HL-60/S4 treated with retinoic acid at 250 ng/mL for 4 days and 3 days (cell line): Measurements from ENCODE around the gene PSMB4.
"Not testable (repeated sequence)": the region's sequence is repeated elsewhere in the genome, so short reads cannot be mapped to it uniquely, and the experiment has no call there.

ENCODE experiments used
- in situ Hi-C: fragments of 300-500 bp; cut with MboI; formaldehyde crosslinking; loops from 2 replicates; pipeline ENCODE4 v1.7.0; 2022; ENCODE audit warnings: low sequenced_read_pairs

PSMB4 gene

DNA sequence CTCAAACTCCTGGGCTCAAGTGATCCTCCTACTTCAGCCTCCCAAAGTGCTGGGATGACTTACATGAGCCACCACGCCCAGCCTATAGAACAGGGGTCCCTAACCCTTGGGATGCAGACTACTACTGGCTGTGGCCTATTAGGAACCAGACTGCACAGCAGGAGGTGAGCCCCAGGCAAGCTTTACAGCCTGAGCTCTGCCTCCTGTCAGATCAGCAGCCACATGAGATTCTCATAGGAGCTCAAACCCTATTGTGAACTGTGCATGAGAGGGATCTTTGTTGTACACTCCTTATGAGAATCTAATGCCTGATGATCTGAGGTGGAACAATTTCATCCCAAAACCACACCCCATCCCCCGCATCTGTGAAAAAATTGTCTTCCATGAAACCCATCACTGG is 13.4 kb upstream of the PSMB4 start:
- in situ Hi-C loops, result no loop called here

DNA sequence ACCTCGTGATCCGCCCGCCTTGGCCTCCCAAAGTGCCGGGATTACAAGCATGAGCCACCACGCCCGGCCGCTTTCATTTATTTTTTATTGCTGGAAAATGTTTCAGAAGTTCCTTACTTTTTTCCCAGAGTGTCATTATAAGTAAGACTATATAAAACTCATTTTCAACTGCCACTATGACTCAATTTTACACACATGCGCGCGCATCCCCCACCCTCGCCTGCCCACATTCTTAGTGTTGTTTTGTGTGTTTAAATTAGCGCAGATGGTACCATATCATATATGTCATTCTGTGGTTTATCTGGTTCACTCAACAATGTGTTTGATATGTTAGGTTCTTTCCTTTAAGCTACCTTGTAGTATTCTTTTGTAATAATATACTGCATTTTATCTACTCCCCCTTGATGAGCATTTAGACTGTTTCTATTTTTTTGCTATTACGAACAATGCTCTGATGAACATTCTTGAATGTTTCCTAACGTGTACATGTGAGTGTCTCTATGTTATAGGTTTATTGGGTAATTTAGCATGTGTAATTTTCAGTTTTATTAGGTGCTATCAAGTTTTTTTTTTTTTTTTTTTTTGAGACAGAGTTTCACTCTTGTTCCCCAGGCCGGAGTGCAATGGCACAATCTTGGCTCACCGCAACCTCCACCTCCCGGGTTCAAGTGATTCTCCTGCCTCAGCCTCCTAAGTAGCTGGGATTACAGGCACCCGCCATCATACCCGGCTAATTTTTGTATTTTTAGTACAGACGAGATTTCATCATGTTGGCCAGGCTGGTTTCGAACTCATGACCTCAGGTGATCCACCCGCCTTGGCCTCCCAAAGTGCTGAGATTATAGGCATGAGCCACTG is 8.9 kb upstream of the PSMB4 start:
- in situ Hi-C loops, result not testable (repeated sequence)

DNA sequence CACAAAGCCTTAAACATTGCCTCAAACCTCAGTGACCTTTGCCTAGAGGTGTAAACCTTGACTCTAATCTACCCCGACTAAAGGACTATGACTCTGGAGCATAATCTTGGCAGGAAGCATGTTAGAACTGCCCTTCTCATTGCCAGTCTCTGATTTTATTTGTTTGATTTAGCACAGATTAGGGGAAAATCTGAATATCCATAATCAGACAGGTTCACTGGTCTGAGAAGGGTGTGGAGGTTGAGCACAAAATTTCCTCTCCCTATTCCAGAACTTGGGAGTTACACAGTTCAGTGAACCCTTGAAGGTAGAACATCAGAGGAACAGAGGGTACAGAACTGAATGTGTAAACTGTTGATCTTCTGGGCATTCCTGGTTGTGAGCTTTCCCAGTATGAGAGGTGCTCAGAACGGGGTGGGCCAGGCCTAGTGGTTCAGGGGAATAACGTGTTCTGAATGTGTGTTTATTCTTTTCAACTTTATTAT is 8.3 kb upstream of the PSMB4 start:
- in situ Hi-C loops, result no loop called here

DNA sequence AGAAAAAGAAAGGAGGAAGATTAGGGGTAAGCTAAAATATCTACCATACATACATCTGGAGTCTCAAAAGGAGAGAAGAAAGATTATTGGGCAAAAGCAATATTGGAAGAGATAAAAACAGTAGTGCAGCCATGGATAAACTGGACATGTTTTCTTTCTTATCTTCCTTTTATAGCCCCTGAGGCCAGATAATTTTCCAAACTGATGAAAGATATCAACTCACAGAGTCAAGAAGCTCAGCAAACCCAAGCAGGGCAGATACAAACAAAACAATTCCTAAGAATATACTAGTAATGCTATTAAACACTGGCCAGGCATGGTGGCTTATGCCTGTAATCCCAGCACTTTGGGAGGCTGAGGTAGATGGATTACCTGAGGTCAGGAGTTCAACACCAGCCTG is 5.8 kb upstream of the PSMB4 start:
- in situ Hi-C loops, result no loop called here

DNA sequence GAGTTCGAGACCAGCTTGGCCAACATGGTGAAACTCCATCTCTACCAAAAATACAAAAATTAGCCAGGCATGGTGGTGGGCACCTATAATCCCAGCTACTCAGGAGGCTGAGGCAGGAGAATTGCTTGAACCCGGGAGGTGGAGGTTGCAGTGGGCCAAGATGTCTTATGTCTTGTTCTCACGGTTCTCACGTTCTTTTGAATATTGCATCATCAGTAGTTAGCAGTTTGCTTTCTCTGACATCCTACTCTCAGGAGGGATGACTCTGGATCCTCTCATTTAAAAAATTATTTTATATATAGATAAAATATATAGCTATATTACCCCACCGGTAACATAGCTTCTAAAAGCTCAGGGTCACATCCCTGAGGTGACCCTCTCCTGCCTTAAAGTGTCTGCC is 3.1 kb upstream of the PSMB4 start:
- in situ Hi-C loops, result not testable (repeated sequence)

DNA sequence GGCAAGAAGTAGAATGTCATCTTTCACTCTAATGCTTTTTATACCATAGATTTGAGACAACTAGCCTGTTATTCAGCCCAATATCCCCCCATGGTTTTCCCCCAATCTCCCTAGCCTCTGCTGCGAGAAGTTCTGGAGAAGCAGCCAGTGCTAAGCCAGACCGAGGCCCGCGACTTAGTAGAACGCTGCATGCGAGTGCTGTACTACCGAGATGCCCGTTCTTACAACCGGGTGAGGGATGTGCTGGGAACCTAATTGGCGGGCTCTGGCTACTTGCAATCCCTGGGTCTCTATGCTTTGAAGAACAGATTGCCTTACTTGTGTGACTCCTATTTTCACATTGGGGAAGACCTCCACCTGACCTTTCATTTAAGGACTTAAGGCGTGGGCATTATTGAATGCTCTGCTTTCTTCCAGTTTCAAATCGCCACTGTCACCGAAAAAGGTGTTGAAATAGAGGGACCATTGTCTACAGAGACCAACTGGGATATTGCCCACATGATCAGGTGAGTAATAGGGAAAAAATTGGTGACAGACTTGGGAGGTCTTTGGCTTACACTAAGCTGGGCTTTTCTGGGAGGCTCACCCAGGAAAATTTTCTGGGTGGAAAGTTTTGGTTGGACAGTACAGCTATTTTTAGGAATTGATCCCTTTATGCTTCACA is 1.9 kb downstream of the PSMB4 start:
- in situ Hi-C loops, result no loop called here

DNA sequence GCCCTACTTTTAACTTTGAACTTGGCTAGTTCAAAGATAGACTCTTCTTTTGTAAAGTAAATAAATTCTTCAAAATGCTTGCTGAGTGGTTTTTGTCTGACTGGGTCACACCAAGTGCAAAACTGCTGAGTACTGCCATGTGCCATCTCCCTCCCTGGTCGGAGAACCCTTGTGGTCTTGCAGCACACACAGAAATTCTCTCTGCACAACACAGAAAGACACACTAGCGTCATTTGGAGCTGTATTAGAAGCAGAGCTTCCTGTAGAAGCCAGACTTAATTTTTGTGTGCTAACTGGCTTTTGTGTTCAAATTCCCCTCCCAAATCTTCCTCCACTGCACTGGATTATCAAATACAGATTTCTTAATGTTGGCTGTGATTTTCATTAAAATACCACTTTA is 2.5 kb downstream of the PSMB4 start:
- in situ Hi-C loops, result no loop called here

DNA sequence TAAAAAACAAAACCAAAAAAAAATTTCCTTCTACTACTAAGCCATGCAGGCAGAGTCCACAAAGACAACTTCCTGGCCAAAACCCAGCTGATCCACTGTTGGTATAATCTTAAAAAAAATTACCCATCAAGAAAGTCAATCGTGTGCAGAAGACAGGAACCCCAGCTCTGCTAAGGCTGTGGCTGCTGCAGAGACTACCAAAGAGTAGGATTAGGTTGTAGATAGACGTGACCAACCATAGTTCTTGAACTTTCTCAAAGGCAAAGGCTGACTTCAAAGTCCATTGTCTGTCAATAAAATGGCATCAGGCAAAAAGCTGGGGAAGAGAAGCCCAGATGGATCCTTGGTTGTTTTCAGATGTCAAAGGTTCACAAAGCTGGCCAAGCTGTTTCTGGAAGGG is 3.4 kb downstream of the PSMB4 start:
- in situ Hi-C loops, result no loop called here

DNA sequence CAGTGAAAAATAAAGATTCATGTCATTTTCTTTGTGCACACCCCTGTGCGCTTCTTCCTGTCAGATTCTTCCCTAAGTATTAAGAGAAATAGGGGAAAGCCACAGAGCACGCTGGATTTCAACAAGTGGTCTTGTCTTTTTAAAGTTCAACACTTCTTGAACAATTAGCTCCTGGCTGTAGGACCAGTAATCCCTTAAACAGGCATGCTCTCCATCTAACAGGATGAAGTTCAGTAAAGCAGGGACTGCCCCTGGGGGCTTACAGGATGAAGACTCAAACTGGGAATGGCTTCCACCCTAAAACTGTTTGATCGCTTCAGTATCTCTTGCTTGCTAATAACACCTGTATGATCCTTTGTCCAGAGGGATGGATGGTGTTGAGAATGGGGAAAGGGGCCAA is 4.2 kb downstream of the PSMB4 start:
- in situ Hi-C loops, result no loop called here

DNA sequence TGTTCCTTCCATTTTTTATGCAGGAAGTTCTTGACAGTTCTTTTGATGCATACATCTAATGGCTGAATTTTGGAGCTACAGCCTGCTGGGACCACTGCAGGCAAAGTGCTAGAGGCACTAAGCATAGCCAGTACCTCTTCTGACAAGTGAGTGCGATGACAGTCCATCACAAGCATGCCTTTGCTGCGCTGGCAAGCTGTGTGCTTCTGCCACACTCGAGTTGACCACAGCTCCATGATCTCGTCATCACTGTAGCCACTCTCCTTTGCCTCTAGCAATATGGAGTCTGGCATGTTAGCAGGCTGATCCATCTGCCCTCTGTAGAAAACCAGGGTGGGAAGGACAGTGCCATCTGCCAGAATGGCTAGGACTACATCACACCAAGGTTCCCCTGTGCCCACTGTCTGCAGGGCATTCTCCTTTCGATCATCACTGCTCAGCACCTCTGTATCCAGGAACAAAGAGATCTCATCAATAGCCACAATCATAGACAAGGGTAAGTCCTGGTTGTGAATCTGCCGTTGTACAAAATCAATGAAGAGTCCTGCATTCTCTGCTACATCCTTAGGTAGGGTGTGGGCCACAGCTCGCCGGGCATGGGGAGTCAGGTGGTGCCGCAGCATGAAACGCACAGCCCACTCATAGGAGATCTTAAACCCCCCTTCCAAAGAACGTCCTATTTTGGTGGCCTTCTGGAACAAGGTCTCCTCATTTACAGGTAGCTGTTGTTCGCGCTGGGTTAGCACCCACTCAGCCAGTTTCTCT is 6.0 kb downstream of the PSMB4 start:
- in situ Hi-C loops, result no loop called here

DNA sequence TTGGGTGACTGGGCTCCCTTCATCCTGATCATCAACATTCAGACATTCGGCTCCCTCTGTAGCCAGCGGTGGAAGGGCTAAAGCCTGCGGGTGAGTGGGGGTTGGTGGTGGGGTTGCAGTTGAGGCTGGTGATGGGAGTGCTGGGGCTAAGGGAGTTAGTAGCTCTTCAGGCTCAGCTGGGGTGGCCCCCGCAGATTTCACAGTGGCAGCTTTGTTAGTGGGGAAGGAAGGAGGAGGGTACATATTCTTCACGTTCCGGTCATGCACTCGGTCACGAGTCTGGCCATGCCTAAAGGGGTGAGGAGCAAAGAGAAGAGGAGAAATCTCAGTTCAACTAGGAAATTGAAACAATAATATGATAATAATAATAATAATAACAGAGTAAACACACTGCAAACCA is 6.8 kb downstream of the PSMB4 start:
- in situ Hi-C loops, result no loop called here

DNA sequence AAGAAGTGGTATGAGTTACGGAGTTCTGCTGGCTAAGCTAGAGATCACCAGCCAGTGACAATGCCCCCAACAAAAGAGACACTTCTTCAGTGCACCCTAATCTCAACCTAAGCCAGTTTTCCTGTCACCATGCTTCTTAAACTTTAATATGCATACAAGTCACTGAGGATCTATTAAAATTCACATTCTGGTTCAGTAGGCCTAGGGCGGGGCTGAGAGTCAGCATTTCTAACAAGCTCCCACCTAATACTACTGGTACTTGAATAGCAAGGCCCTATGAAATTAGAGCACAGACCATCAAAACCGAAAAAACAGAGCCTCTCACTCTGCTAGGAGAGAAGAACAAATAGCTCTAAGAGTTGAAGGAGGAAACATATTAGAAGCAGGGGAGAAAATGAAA is 7.9 kb downstream of the PSMB4 start:
- in situ Hi-C loops, result no loop called here

DNA sequence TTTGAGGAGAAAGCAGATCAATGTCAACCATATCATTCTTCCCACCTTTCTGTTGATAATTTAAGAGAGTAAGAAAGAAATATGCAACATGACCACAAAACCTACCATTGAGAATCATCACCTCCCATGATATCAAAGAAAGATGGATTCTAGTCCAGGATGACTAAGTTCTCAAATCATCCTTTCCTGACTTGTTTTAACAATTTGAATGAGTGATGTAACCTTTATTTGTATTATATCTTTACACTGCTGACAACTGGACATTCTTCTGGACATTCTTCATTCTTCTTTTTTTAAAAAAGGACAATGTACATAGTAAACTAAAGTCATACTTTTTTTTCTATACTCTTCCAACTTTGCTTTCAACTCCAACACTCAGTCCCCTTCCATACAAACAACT is 9.5 kb downstream of the PSMB4 start:
- in situ Hi-C loops, result no loop called here

DNA sequence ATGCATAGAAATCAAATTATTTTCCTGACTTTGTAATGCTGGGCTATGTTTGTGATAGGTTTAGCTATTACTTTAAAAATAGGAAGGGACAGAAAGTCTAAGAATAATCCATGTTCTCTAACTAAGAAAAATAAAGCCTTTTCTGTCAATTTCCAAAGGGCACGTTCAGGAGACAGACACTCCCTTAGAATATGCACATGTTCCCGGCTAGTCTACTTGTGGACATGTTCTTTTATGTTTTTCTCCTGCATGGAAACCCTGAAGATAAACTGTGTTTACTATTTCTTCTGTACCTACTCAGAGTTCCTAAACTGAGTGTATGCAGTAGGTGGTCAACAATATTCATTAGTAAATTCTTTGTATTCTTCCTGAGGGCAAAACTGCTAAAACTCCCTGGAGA is 12.5 kb downstream of the PSMB4 start:
- in situ Hi-C loops, result no loop called here

DNA sequence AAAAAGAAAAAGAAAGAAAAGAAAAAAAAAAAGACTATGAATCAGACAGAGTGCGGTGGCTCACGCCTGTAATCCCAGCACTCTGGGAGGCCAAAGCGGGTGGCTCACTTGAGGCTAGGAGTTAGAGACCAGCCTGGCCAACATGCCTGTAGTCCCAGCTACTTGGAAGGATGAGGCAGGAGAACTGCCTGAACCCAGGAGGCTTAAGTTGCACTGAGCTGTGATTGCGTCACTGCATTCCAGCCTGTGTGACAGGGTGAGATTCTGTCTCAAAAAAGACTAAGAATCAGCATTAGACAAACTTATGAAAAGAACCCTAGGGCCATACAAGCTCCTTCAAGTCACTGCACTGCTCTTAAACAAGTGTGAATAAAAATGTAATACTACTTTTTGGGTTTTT is 16.9 kb downstream of the PSMB4 start:
- in situ Hi-C loops, result no loop called here

DNA sequence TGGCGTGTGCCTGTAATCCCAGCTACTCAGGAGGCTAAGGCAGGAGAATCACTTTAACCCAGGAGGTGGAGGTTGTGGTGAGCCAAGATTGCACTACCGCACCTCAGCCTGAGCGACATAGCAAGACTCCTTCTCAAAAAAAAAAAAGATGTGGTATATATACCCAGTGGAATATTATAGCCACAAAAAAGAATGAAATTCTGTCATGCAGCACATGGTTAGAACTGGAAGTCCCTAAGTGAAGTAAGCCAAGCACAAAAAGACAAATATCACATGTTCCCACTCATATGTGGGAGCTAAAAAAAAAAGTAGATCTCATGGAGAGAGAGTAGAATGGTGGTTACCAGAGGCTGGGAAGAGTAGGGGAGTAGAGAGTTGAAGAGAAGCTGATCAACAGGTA is 18.7 kb downstream of the PSMB4 start:
- in situ Hi-C loops, result no loop called here

DNA sequence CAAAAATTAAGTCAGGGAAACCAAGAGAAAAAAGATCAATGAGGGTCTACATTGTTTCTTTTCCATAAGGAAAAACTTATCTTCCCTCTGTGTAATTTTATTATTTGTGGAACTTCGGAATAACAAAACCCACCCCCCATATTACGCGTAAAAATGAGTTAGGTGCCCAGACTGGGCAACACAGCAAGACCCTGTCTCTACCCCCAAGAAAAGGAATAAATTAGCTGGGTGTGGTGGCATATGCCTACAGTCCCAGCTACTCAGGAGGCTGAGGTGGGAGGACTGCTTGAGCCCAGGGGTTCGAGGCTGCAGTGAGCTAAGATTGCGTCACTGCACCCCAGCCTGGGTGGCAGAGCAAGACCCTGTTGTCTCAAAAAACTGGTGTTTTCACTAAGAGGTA is 20.4 kb downstream of the PSMB4 start:
- in situ Hi-C loops, result no loop called here

DNA sequence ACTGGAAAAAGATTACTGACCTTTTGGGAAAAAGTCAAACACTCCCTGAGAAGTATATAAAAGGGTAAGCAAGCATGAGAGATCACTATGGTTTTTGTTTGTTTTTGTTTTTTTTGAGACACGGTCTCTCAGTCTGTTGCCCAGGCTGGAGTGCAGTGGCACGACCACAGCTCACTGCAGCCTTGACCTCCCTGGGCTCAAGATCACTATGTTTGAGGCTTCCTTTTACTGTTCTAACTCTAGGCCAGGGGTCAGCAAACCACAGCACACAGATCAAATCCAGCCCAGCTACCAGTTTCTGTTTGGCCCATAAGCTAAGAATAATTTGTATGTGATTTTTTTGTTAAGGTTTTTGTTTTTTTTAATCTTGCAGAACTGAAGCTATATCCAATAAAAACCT is 25.7 kb downstream of the PSMB4 start:
- in situ Hi-C loops, result loop anchor here (25.0 kb wide), 1 partner anchor 312 kb away; no protein-coding TSS in a partner anchor

DNA sequence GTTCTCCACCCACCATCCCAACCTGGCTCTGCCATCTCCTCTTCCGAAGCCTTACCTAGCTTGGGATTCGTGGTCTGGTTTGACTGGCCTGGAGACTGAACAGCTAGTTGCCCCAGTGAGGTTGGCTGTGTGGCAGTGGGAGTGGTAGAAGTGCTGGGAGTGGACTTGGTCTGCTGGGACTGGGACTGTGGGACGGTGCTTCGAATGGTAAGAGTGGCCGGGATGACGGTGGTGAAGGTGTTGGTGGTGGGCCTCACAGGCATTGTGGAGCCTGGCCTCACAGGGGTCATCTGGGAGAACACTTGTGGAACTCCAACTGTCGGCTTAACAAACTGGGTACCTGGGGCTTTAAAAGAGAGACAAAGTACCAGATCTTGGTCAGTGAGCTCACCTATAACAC is 28.7 kb downstream of the PSMB4 start:
- in situ Hi-C loops, result loop anchor here (25.0 kb wide), 1 partner anchor 309 kb away; no protein-coding TSS in a partner anchor

DNA sequence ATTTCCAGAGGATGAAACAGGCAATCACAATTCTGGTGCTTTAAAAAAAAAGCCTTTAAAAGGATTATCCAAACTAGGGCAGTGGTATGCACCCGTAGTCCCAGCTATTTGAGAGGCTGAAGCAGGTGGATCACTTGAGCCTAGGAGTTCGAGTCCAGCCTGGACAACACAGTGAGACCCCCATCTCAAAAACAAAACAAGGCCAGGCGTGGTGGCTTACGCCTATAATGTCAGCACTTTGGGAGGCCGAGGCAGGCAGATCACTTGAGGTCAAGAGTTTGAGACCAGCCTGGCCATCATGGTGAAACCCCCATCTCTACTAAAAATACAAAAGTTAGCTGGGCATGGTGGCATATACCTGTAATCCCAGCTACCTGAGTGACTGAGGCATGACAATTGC is 34.5 kb downstream of the PSMB4 start:
- in situ Hi-C loops, result loop anchor here (25.0 kb wide), 1 partner anchor 303 kb away; no protein-coding TSS in a partner anchor

DNA sequence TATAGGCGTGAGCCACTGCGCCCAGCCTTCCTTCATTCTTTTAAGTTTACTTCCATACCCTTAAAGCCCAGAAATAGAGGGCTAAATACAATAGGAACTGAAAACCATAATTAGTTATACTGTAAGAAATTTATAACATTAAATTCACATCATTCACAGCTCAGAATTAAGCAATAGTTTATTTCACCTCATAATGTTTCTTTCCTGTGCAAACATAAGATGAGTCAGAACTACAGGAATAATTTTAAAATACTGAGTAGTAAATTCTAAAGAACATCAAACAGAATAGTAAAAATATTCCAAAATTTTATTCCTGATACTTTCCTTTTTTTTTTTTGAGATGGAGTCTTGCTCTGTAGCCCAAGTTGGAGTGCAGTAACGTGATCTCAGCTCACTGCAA is 35.8 kb downstream of the PSMB4 start:
- in situ Hi-C loops, result loop anchor here (25.0 kb wide), 1 partner anchor 302 kb away; no protein-coding TSS in a partner anchor
